ENCODE data around the gene FOXP1.

Gene FOXP1

DNA sequence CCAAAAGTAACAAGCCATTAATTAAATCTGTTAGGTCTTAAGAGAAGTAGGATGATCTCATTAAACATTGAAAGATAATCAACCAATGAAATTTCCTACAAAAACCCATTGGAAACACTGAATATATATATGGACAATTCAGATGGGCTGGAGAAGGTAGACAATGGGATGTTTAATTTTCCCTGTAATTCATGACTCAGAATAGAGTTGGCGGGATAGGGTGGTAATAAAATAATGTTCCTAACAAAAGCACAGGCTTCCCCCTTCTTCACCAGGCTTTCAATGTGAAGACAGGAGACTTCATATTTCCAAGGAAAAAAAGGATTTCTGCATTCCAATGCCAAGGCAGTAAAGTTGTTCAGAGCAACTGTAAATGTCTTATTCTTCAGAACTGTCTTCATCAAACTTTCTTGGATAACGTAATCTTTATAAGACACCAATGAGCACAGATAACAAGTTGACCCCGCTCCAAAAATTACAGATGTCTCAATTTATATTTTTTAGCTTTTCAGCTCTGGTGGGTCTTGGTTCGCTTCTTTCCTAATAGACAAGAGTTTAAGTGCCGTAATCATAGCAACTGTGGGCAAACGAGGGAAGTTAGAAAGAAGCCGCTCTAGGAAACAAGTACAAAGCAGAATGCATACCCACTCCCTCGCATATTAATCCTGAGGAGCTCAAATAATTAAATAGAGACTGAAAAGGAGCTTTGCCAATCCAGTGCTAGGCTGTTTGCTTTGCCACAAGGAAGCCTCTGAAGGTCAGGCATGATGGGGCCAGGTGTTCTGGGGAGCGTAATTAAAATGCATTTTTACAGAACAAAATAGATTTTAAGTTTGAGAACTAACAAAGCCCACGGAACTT is 377.0 kb downstream of the FOXP1 start:
- DNase-seq (ENCODE audit: insufficient read length, low spot score) (no peak), FAIRE-seq (no peak)
- no peak for TF ChIP-seq SPI1 (IDR thresholded peaks at IDR 0.05; ENCODE audit: low read depth, low read length)
- TF ChIP-seq PAX5 (IDR thresholded peaks at IDR 0.05; ENCODE audit: insufficient read depth, low read length, severe bottlenecking) = no peak
- TF ChIP-seq POU2F2 (IDR thresholded peaks at IDR 0.05; ENCODE audit: low read depth, low read length) = no peak
- no peak for TF ChIP-seq POLR2AphosphoS5 (IDR thresholded peaks at IDR 0.05; ENCODE audit: low read depth, low read length)
- TF ChIP-seq TAF1 (IDR thresholded peaks at IDR 0.05; ENCODE audit: low read depth, low read length) = no peak
- no peak for TF ChIP-seq POLR2A (IDR thresholded peaks at IDR 0.05; ENCODE audit: low read depth, low read length)

DNA sequence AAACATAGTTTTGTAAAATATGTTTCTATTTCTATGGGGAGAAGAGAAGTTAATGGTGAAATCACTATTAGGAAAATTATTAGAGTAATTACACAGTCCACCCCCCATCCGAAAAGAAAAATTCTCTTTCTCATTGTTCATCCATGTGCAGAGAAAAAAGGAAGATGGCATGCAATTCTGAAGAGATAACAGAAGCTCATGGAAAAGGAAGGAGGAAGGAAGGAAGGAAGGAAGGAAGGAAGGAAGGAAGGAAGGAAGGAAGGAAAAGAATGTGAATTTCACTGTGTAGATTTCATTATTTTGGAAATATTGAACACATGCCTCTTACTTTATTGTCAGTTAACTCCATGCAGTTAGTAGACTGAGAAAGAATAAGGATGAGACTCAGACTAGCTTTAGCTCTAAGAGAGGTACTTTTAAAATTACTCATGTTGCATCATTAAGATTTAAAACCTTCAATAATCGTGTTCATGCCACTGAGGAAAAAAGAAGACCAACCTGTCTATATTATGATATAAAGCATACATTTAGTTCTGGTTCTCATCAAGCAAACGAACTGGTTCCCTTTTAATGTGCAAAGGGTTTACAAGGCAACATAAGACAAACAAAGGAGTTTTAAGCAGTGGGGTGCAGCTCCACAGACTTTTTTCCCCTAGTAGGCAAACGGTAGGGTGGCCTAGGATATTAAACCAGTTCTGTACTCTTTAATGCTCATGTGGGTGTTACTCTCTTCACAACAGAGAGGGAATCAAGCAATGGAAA is 379.6 kb downstream of the FOXP1 start:
- TF ChIP-seq POLR2A (IDR thresholded peaks at IDR 0.05; ENCODE audit: low read depth, low read length) (no peak), SPI1 (IDR thresholded peaks at IDR 0.05; ENCODE audit: low read depth, low read length) (no peak), POLR2AphosphoS5 (IDR thresholded peaks at IDR 0.05; ENCODE audit: low read depth, low read length) (no peak), TAF1 (IDR thresholded peaks at IDR 0.05; ENCODE audit: low read depth, low read length) (no peak), PAX5 (IDR thresholded peaks at IDR 0.05; ENCODE audit: insufficient read depth, low read length, severe bottlenecking) (no peak), POU2F2 (IDR thresholded peaks at IDR 0.05; ENCODE audit: low read depth, low read length) (no peak)
- DNase-seq (ENCODE audit: insufficient read length, low spot score) (no peak), FAIRE-seq (no peak)

DNA sequence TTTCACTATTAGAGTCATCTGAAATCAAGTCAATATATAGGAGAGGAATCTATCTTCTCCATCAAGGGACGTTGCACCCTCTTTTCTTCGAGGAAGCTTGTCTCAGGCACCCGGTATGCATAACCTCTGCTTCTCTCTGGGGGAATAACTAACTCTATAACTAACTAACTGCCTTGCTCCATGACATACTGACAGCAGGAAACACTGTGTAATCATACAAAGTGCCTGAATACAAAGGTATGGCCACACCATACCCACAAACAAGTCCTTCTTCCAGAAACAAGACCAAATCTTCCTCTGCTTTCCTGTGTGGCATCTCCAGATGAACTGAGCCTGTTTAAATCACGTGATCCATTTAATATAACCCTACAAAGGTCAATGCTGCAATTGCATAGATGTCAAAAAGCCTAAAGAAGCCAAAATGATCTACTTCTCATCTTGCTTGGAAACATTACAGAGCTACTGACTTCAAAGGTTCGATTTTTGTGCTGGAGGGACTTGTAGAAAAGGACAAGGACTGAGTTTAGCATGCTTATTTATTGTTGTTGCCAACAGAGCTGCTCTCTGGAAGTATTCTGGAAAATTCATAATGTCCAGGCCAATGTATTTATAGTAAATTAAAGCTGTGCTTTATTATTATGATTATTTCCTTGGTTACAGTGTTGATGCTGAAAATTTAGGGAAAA is 380.5 kb downstream of the FOXP1 start:
- TF ChIP-seq POU2F2 (IDR thresholded peaks at IDR 0.05; ENCODE audit: low read depth, low read length) = no peak
- no peak for TF ChIP-seq TAF1 (IDR thresholded peaks at IDR 0.05; ENCODE audit: low read depth, low read length)
- TF ChIP-seq SPI1 (IDR thresholded peaks at IDR 0.05; ENCODE audit: low read depth, low read length) = no peak
- TF ChIP-seq POLR2AphosphoS5 (IDR thresholded peaks at IDR 0.05; ENCODE audit: low read depth, low read length) = no peak
- TF ChIP-seq POLR2A (IDR thresholded peaks at IDR 0.05; ENCODE audit: low read depth, low read length) = no peak
- no peak for TF ChIP-seq PAX5 (IDR thresholded peaks at IDR 0.05; ENCODE audit: insufficient read depth, low read length, severe bottlenecking)
- FAIRE-seq = no peak
- no peak for DNase-seq (ENCODE audit: insufficient read length, low spot score)

DNA sequence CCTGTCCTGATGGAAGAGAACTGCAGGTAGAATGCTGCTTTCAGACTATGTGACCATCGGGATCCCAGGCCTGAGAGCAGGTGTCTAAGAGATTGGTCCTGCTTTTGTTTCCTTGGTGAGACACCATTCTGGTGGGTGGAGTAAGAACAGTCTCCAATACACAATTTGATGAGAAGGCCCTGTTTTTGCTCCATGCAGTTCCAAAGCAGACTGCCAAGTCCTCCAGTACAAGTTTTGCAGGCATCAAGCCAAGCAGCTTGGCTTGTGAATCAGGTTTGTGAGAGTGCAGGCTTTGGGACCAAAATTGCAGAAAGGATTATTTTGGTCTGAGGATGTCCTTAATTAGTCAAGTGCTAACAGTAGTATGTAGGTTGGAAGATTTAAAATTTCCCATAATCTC is 381.6 kb downstream of the FOXP1 start:
- DNase-seq (ENCODE audit: insufficient read length, low spot score) (no peak), FAIRE-seq (no peak)
- TF ChIP-seq PAX5 (IDR thresholded peaks at IDR 0.05; ENCODE audit: insufficient read depth, low read length, severe bottlenecking) (no peak), POLR2AphosphoS5 (IDR thresholded peaks at IDR 0.05; ENCODE audit: low read depth, low read length) (no peak), POU2F2 (IDR thresholded peaks at IDR 0.05; ENCODE audit: low read depth, low read length) (no peak), TAF1 (IDR thresholded peaks at IDR 0.05; ENCODE audit: low read depth, low read length) (no peak), SPI1 (IDR thresholded peaks at IDR 0.05; ENCODE audit: low read depth, low read length) (no peak), POLR2A (IDR thresholded peaks at IDR 0.05; ENCODE audit: low read depth, low read length) (no peak)

DNA sequence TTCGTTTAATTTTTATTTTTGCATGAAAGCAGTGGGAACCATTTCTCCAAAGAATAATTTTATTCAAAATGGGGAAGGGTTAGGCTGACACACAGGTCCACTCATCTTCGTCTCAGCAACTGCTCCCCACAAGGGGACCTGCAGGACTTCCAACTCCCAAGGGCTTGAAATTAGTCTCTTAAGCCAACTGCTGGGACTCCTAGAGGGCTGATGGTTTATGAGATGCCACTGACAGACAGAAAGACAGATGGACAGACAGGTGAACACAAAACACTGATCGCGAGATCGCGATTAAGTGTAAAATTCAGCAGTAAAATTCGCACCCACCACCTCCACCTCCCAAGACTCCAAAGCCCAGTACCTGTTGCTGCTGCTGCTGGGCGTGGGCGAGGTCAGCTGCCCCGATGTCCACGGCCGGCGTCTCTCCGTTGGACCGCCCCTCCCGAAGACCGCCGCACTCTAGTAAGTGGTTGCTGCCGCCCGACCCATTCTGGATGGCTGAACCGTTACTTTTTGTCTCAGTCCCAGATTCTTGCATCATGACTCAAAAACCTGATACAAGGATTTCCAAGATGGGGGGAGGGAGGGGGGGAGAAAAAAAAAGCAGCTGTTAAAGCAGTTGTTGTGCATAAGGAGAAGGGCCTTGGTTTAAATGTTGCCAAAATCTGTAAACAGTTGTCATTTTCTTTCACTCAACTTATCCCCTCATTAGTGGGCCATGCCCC is 385.5 kb downstream of the FOXP1 start:
- no peak for TF ChIP-seq PAX5 (IDR thresholded peaks at IDR 0.05; ENCODE audit: insufficient read depth, low read length, severe bottlenecking)
- TF ChIP-seq SPI1 (IDR thresholded peaks at IDR 0.05; ENCODE audit: low read depth, low read length) = no peak
- no peak for TF ChIP-seq POLR2AphosphoS5 (IDR thresholded peaks at IDR 0.05; ENCODE audit: low read depth, low read length)
- no peak for TF ChIP-seq POLR2A (IDR thresholded peaks at IDR 0.05; ENCODE audit: low read depth, low read length)
- TF ChIP-seq POU2F2 (IDR thresholded peaks at IDR 0.05; ENCODE audit: low read depth, low read length) = no peak
- TF ChIP-seq TAF1 (IDR thresholded peaks at IDR 0.05; ENCODE audit: low read depth, low read length) = no peak
- FAIRE-seq (no peak), DNase-seq (ENCODE audit: insufficient read length, low spot score) (no peak)

DNA sequence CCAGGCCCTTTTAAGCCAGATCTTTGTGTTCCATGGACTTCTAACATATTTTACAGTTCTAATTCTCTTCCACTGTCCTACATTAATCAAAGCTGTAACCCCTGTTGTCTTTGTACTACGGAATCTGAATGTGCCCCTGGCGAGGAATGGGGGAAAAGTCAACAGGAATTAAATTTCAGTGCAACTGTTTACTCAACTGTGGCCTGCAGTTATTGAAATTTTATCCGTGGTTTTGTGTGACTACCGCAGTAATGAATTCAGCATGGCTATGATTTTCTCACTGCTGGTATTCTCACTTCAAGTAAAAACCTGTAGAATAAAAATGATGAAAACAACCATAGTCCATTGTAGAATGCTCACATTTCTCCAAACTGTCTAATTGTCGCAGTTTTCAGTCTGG is 388.0 kb downstream of the FOXP1 start:
- DNase-seq (ENCODE audit: insufficient read length, low spot score) = no peak
- TF ChIP-seq SPI1 (IDR thresholded peaks at IDR 0.05; ENCODE audit: low read depth, low read length) (no peak), POLR2A (IDR thresholded peaks at IDR 0.05; ENCODE audit: low read depth, low read length) (no peak), POU2F2 (IDR thresholded peaks at IDR 0.05; ENCODE audit: low read depth, low read length) (no peak), POLR2AphosphoS5 (IDR thresholded peaks at IDR 0.05; ENCODE audit: low read depth, low read length) (no peak), PAX5 (IDR thresholded peaks at IDR 0.05; ENCODE audit: insufficient read depth, low read length, severe bottlenecking) (no peak)
- FAIRE-seq = no peak

DNA sequence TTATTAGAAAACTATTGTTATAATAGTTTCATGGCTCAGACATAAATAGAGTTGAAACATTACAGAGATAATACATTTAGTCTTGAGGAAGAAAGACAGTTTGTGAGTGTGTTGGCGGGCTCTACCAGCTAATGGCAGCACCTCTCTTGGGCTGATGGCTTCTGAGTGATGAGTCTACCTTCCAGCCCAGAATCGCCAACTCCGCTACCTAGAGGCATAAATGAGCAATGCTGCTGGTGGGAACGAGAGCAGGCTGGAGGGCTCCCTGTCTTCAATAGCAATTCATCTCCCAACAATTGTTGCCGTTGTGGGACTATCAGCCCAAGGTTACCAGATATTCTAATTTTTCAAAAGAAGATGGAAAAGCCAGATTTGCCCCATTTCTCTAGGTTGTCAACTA is 388.7 kb downstream of the FOXP1 start:
- FAIRE-seq (no peak), DNase-seq (ENCODE audit: insufficient read length, low spot score) (no peak)
- no peak for TF ChIP-seq POLR2A (IDR thresholded peaks at IDR 0.05; ENCODE audit: low read depth, low read length)
- TF ChIP-seq PAX5 (IDR thresholded peaks at IDR 0.05; ENCODE audit: insufficient read depth, low read length, severe bottlenecking) = no peak
- no peak for TF ChIP-seq POLR2AphosphoS5 (IDR thresholded peaks at IDR 0.05; ENCODE audit: low read depth, low read length)
- no peak for TF ChIP-seq TAF1 (IDR thresholded peaks at IDR 0.05; ENCODE audit: low read depth, low read length)
- TF ChIP-seq POU2F2 (IDR thresholded peaks at IDR 0.05; ENCODE audit: low read depth, low read length) = no peak
- TF ChIP-seq SPI1 (IDR thresholded peaks at IDR 0.05; ENCODE audit: low read depth, low read length) = no peak

DNA sequence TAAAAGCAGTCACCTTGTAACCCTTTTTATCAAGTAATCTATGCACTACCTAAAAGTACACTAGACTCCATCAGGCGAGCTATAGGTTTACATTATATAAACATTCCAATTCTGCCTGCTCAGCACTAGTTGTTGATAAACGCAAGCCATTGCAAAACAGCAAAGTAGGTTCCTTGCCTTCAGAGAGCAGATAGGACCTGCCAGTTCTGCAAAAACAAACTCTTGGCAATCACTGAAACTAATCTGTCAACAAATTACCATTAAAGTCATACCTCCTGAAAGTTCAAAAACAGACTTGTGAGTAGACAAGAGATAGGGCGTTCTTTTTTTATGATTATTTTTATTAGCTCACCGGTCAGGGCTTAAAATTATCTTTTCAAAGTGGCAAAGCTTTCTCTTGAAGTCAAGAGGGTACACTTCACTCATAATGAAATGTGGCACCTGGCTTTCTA is 392.5 kb downstream of the FOXP1 start:
- FAIRE-seq = no peak
- no peak for DNase-seq (ENCODE audit: insufficient read length, low spot score)
- TF ChIP-seq POLR2AphosphoS5 (IDR thresholded peaks at IDR 0.05; ENCODE audit: low read depth, low read length) (no peak), TAF1 (IDR thresholded peaks at IDR 0.05; ENCODE audit: low read depth, low read length) (no peak), POLR2A (IDR thresholded peaks at IDR 0.05; ENCODE audit: low read depth, low read length) (no peak), POU2F2 (IDR thresholded peaks at IDR 0.05; ENCODE audit: low read depth, low read length) (no peak), PAX5 (IDR thresholded peaks at IDR 0.05; ENCODE audit: insufficient read depth, low read length, severe bottlenecking) (no peak), SPI1 (IDR thresholded peaks at IDR 0.05; ENCODE audit: low read depth, low read length) (no peak)
